K562 (cell line): ENCODE measurements around the gene ZFAND5. TPM values are rescaled to one million over a fixed set of nuclear protein-coding genes. Genes with fewer than 3 reads are reported as not detected.

ENCODE experiments used
- ATAC-seq: fragments of 200-7000 bp; cut with Tn5 transposase; 3 replicates; pipeline ENCODE4 v1.9.1; 2020; ENCODE audit warnings: moderate library complexity
- BruUV-seq: library from RNA; stranded (reverse); fragments of 400-500 nt; replicated peaks from 2 replicates; lab custom pipeline; 2021; lab: Mats Ljungman, UMichigan
- CTCF ChIA-PET: fragments of 300-600 bp; formaldehyde crosslinking; extraction: SDS; loops from one replicate; lab custom pipeline; 2021; ENCODE audit warnings: low intra/inter-chr PET ratio; lab: Yijun Ruan, JAX
- POLR2A ChIA-PET: fragments of 300-600, 350-650 bp; sonication (Branson Sonifier 250); formaldehyde crosslinking; extraction: SDS; loops from one replicate; lab custom pipeline; 2021; ENCODE audit warnings: antibody characterized with exemption, inconsistent platforms; lab: Yijun Ruan, JAX
- DNase-seq, 4 experiments: peaks; one replicate each; pipeline versions ENCODE4 v3.0.0 to v3.0.0-alpha.2; 2011 to 2018; ENCODE audit warnings: low spot score in 3 of 4, mixed read lengths in 3 of 4; ENCODE audit errors: extremely low read depth in 1 of 4
- FAIRE-seq: peaks from 2 replicates; lab custom pipeline; 2011; peaks lifted over from hg19 to GRCh38; lab: Jason Lieb, UNC
- H2AFZ ChIP-seq: 2 replicates; pipeline ENCODE4 v1.6.0; 2011; ENCODE audit warnings: low read depth, low read length, control low read depth, inconsistent platforms
- H3K27ac ChIP-seq: fragments of 200-600 bp; 3 replicates; pipeline ENCODE4 v1.8.0; 2011; ENCODE audit warnings: low read depth, mild to moderate bottlenecking, control low read depth, inconsistent platforms, low read length, moderate library complexity, mixed read lengths; ENCODE audit errors: extremely low read depth
- H3K27me3 ChIP-seq, 2 experiments: fragments of 300-600 bp in 1 of 2; 2 replicates in 1 of 2; 3 replicates in 1 of 2; pipeline versions ENCODE4 v1.6.0 to v1.8.0; 2011; ENCODE audit warnings: inconsistent platforms in 2 of 2, low read length in 2 of 2, mild to moderate bottlenecking in 1 of 2, mixed read lengths in 1 of 2, moderate library complexity in 1 of 2; ENCODE audit not compliant: control insufficient read depth in 2 of 2, insufficient read depth in 2 of 2
- H3K36me3 ChIP-seq: fragments of 300-600 bp; 3 replicates; pipeline ENCODE4 v1.8.0; 2011; ENCODE audit warnings: mild to moderate bottlenecking, low read length, inconsistent platforms; ENCODE audit not compliant: control insufficient read depth, insufficient read depth
- H3K4me1 ChIP-seq, 2 experiments: fragments of 200-600 bp in 1 of 2; replicated peaks in 1 of 2; 2 replicates in 1 of 2; 3 replicates in 1 of 2; pipeline versions ENCODE4 v1.5.1 to v1.8.0; 2011; ENCODE audit warnings: inconsistent platforms in 2 of 2, low read length in 2 of 2, mild to moderate bottlenecking in 1 of 2, mixed read lengths in 1 of 2, moderate library complexity in 1 of 2; ENCODE audit not compliant: control insufficient read depth in 2 of 2, insufficient read depth in 2 of 2
- H3K4me2 ChIP-seq: 2 replicates; pipeline ENCODE4 v1.6.1; 2011; ENCODE audit warnings: low read length, control low read depth, inconsistent platforms, mixed read lengths; ENCODE audit not compliant: insufficient read depth
- H3K4me3 ChIP-seq: fragments of 200-600 bp; sonication (generic), shearing (Covaris generic); 2 replicates; pipeline ENCODE4 v1.5.1; 2016; ENCODE audit warnings: control low read depth, inconsistent platforms
- H3K79me2 ChIP-seq: fragments of 200-600 bp; 3 replicates; pipeline ENCODE4 v1.8.0; 2011; ENCODE audit warnings: low read length, inconsistent platforms; ENCODE audit not compliant: control insufficient read depth, insufficient read depth
- H3K9ac ChIP-seq, 2 experiments: 2 replicates each; pipeline versions ENCODE4 v1.6.0 to v1.6.1; 2011; ENCODE audit warnings: low read depth in 2 of 2, low read length in 2 of 2, control low read depth in 1 of 2, inconsistent platforms in 1 of 2, mild to moderate bottlenecking in 1 of 2, mixed read lengths in 1 of 2; ENCODE audit not compliant: insufficient read depth in 1 of 2
- H3K9me1 ChIP-seq: one replicate; pipeline ENCODE4 v1.6.0; 2011; ENCODE audit warnings: inconsistent platforms, mild to moderate bottlenecking, low read length, moderate library complexity; ENCODE audit not compliant: control insufficient read depth, insufficient read depth
- H3K9me3 ChIP-seq: replicated peaks from 2 replicates; pipeline ENCODE4 v1.5.1; 2011; ENCODE audit warnings: low read depth, low read length, inconsistent platforms; ENCODE audit not compliant: control insufficient read depth, insufficient read depth
- H4K20me1 ChIP-seq: replicated peaks from 2 replicates; pipeline ENCODE4 v1.6.1; 2011; ENCODE audit warnings: low read length, inconsistent platforms, mixed read lengths; ENCODE audit not compliant: control insufficient read depth, insufficient read depth
- CTCFL ChIP-seq: IDR thresholded peaks from 2 replicates; pipeline ENCODE4 v1.6.1; 2011; ENCODE audit warnings: borderline replicate concordance, low read depth, mild to moderate bottlenecking, moderate library complexity, low read length; ENCODE audit not compliant: insufficient read depth, poor library complexity, severe bottlenecking
- DDX20 ChIP-seq: fragments of 450-650 bp; IDR thresholded peaks from 2 replicates; pipeline ENCODE4 v1.6.1; 2016; ENCODE audit warnings: missing genetic modification characterization, low read depth, mild to moderate bottlenecking, missing compliant biosample characterization, moderate library complexity
- E2F4 ChIP-seq: sonication (generic); formaldehyde crosslinking; IDR thresholded peaks from 2 replicates; pipeline ENCODE4 v1.8.0; 2022; ENCODE audit warnings: mild to moderate bottlenecking, low read depth, missing genetic modification reagents
- FOXK2 ChIP-seq, 2 experiments: fragments of 450-650 bp; IDR thresholded peaks in 1 of 2; conservative IDR thresholded peaks in 1 of 2; 2 replicates each; pipeline ENCODE4 v1.6.1; 2016; ENCODE audit warnings: low read depth in 2 of 2, mild to moderate bottlenecking in 1 of 2
- GATAD2B ChIP-seq: fragments of 450-650 bp; IDR thresholded peaks from 2 replicates; pipeline ENCODE4 v1.6.1; 2017; ENCODE audit warnings: mild to moderate bottlenecking, borderline replicate concordance
- MYBL2 ChIP-seq, 2 experiments: fragments of 450-650 bp in 1 of 2; sonication (generic) in 1 of 2; formaldehyde crosslinking in 1 of 2; IDR thresholded peaks; 2 replicates each; pipeline versions ENCODE4 v1.6.1 to v1.8.1; 2017 to 2022; ENCODE audit warnings: borderline replicate concordance in 1 of 2, inconsistent platforms in 1 of 2, low read depth in 1 of 2, mild to moderate bottlenecking in 1 of 2, missing genetic modification reagents in 1 of 2, moderate library complexity in 1 of 2
- PCBP2 ChIP-seq: fragments of 200-400 bp; formaldehyde crosslinking; IDR thresholded peaks from 2 replicates; pipeline ENCODE4 v1.6.1; 2018; ENCODE audit warnings: low read length, low read depth, mild to moderate bottlenecking, moderate library complexity; ENCODE audit not compliant: poor library complexity, severe bottlenecking
- PYGO2 ChIP-seq: fragments of 450-650 bp; IDR thresholded peaks from 2 replicates; pipeline ENCODE4 v1.6.1; 2016; ENCODE audit warnings: mild to moderate bottlenecking, missing genetic modification characterization, moderate library complexity, missing compliant biosample characterization
- SMARCA5 ChIP-seq: fragments of 450-650 bp; IDR thresholded peaks from 2 replicates; pipeline ENCODE4 v1.6.1; 2016
- THAP7 ChIP-seq: fragments of 250-450 bp; sonication (Bioruptor Pico); IDR thresholded peaks from 2 replicates; pipeline ENCODE4 v1.5.0; 2021
- ZC3H8 ChIP-seq: fragments of 450-650 bp; IDR thresholded peaks from 2 replicates; pipeline ENCODE4 v1.6.1; 2017
- ZNF197 ChIP-seq: fragments of 200-800 bp; sonication (Bioruptor generic); IDR thresholded peaks from 2 replicates; pipeline ENCODE4 v1.6.1; 2016; ENCODE audit warnings: low read depth, missing genetic modification characterization, missing compliant biosample characterization
- ZNF395 ChIP-seq: fragments of 200-800 bp; sonication (Bioruptor generic); IDR thresholded peaks from 2 replicates; pipeline ENCODE4 v1.6.1; 2017; ENCODE audit warnings: missing genetic modification characterization, missing compliant biosample characterization
- ZNF780A ChIP-seq: fragments of 250-450 bp; sonication (Bioruptor Pico); IDR thresholded peaks from 2 replicates; pipeline ENCODE4 v1.5.0; 2021; ENCODE audit warnings: mild to moderate bottlenecking
- WGBS: fragments of 100-300 bp; shearing (Covaris generic); methylation state at CpG from one replicate; pipeline ENCODE4 v1.1.6; 2016; ENCODE audit warnings: low coverage, mixed read lengths; ENCODE audit not compliant: insufficient coverage; ENCODE audit errors: missing lambda C conversion rate; 5-methylcytosine and 5-hydroxymethylcytosine counted together
- in situ Hi-C: fragments of 300-500 bp; cut with MboI; formaldehyde crosslinking; loops from 4 replicates; pipeline ENCODE4 v1.15.0; 2018; ENCODE audit warnings: inconsistent platforms, mixed read lengths
- intact Hi-C: fragments of 100-400 bp; cut with micrococcal nuclease; formaldehyde crosslinking; loops from 2 replicates; pipeline ENCODE4 v1.14.2; 2022
- polyA plus RNA-seq, 8 experiments: library from polyadenylated mRNA; depleted of rRNA in 4 of 8; stranded (reverse) in 5 of 8; unstranded in 3 of 8; fragments of >200 nt; fragmentation: Nextera tagmentation in 2 of 8; fragmentation: Illumina TruSeq in 1 of 8; extraction: Ambion mirVana in 2 of 8; extraction: Trizol in 1 of 8; gene quantifications; 2 replicates each; pipeline versions ENCODE4 v1.2.1 to v1.2.3, GENCODE V29; 2011 to 2014; ENCODE audit warnings: inconsistent platforms in 1 of 8, missing spikeins in 1 of 8
- total RNA-seq, 7 experiments: library from RNA; depleted of rRNA in 6 of 7; stranded (reverse); fragments of >200 nt in 6 of 7; fragmentation: Illumina TruSeq in 2 of 7; extraction: Trizol in 2 of 7; gene quantifications; 2 replicates each; pipeline versions ENCODE4 v1.2.1 to v1.2.3, GENCODE V29; 2011 to 2021; ENCODE audit warnings: low replicate concordance in 1 of 7

ZFAND5 gene
- total and polyA plus RNA-seq, 9 of the 15 experiments (the other 6 are each of a cell fraction or from before 2014, with no cell fraction given) = 12.7 to 64.2 (median 34.5) TPM

- no TSS peak for BruUV-seq
Measured at GRCh38 chr9:72407114-72407513, 42.1 kb upstream of the ZFAND5 start.

More at GRCh38 chr9:72407114-72407513, 42.1 kb upstream of the ZFAND5 start:
- Histone ChIP-seq H3K36me3 (no peaks in the 10 kb centered on the region), H3K27ac (no peak overlapping the region), H3K9ac (no peak overlapping the region), H2AFZ (no peak overlapping the region), H3K79me2 (no peaks in the 10 kb centered on the region), H3K9me3 (no peaks in the 10 kb centered on the region), H3K9me1 (no peaks in the 10 kb centered on the region), H3K27me3 (no peaks in the 10 kb centered on the region; a peak in 1 of 5 replicates), H3K4me2 (no peak overlapping the region), H3K4me1 (no peaks in the 10 kb centered on the region), H3K4me3 (no peak overlapping the region), H4K20me1 (no peaks in the 10 kb centered on the region)
- 0% methylated on average over 2 of the region's 2 CpGs for WGBS
- CTCF ChIA-PET = no interaction called here
- no peak for TF ChIP-seq GATAD2B
- TF ChIP-seq ZNF780A = no peak
- TF ChIP-seq CTCFL = no peak
- no peak for TF ChIP-seq ZNF197
- no peak for TF ChIP-seq ZNF395 (CRISPR knock-in tag)
- TF ChIP-seq THAP7 (CRISPR knock-in tag) = no peak
- no peak for TF ChIP-seq DDX20 (tag)
- TF ChIP-seq ZC3H8 = no peak
- TF ChIP-seq FOXK2 (conservative IDR thresholded peaks at IDR 0.05 in 1 of 2, IDR thresholded peaks at IDR 0.05 in 1 of 2; ENCODE audit: low read depth in 2 of 2) = no peak
- TF ChIP-seq MYBL2 (IDR thresholded peaks at IDR 0.05; ENCODE audit: low read depth) = no peak
- no peak for TF ChIP-seq MYBL2 (CRISPR knock-in tag; IDR thresholded peaks at IDR 0.05; ENCODE audit: borderline replicate concordance)
- TF ChIP-seq PYGO2 = no peak
- TF ChIP-seq PCBP2 = no peak
- TF ChIP-seq E2F4 (CRISPR knock-in tag) = no peak
- no peak for TF ChIP-seq SMARCA5
- POLR2A ChIA-PET = interaction anchor here (1.7 kb wide), 1 partner anchor 42 kb away, joined by 6 read pairs; the partner anchor contains the start of gene ZFAND5
- in situ Hi-C loops (no loop called here), intact Hi-C loops (no loop called here)
- FAIRE-seq (no peak), DNase-seq (no peak), ATAC-seq (no peak)
